KG1 (cell line): ENCODE data around the gene GSTP1.
"Not testable (repeated sequence)": the region's sequence is repeated elsewhere in the genome, so short reads cannot be mapped to it uniquely, and the experiment has no call there.

Experiments used
- DNase-seq: peaks from one replicate; lab custom pipeline; 2025; lab: John Stamatoyannopoulos, UW

Gene GSTP1

GRCh38 chr11:67597458-67597857, 13.8 kb downstream of the GSTP1 start:
- DNase-seq, result not testable (repeated sequence)

DNA sequence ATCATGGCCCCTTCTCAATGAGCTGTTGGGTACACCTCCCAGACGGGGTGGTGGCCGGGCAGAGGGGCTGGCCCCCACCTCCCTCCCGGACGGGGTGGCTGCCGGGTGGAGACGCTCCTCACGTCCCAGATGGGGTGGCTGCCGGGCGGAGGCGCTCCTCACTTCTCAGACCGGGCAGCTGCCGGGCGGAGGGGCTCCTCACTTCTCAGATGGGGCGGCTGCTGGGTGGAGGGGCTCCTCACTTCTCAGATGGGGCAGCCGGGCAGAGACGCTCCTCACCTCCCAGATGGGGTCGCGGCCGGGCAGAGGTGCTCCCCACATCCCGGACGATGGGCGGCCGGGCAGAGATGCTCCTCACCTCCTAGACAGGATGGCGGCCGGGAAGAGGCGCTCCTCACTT, 14.4 kb downstream of the GSTP1 start:
- DNase-seq, result not testable (repeated sequence)

DNA sequence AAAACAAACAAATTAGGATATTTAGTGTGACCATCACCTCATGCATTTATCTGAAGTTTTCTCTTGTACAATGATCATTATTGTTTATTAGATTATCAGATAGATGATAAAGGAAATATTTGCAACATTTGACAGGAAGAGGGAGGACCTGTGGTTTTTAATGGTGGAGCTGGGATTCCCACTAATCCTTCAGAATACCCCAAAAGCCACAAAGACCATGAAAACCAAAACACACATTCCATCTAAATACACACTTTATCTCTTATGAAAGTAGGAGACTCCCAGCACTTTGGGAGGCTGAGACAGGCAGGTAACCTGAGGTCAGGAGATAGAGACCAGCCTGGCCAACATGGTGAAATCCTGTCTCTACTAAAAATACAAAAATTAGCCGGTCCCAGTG, 15.5 kb downstream of the GSTP1 start:
- no peak for DNase-seq

DNA sequence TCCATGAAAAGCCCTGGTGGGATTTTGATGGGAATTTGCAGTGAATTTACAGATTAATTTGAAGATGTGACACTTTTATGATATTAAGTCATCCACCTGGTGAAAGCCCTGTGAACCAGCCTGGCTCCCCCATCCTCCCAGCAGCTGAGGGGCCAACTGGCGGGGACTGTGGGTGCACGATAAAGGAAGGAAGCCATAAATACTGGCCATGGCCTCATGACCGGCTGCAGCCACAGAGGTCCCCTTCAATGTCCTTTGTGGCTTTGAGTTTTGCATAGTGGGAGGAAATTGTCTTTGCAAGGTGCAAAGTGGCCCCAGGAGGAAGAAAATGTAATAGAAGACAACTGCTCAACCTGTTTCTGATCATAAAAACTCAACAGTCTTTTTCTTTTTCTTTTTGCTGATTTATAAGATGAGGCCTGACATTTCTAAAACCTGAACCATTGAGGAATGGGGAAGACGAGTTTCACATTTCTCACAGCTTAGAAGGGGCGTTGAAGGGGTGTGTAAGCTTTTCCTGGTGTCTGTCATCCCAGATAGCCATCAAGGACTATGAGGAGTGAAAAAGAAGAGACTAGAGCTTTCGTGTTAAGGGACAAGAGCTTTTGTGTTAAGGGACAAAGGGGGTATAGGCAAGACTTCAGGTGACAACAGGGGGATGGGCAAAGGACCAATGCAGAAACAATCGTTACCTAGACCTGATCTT, 16.9 kb downstream of the GSTP1 start:
- DNase-seq, result peak; percentile 80

- DNase-seq, result no peak
Measured at GRCh38 chr11:67601098-67601497, 17.5 kb downstream of the GSTP1 start.

DNA sequence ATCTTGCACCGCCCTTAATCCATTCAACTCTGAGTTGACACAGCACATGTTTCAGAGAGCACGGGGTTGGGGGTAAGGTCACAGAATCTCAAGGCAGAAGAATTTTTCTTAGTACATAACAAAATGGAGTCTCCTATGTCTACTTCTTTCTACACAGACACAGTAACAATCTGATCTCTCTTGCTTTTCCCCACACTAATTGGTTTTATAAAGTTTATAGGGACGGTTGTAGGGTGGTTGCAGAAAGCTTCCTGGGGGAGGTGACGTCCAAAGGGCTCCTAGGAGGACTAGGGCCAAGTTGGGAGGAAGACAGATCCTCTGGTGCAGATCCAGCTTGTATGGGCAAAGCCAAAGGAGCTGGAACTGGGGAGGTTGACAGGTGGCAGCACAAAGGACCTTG, 20.5 kb downstream of the GSTP1 start:
- DNase-seq, result not testable (repeated sequence)

DNA sequence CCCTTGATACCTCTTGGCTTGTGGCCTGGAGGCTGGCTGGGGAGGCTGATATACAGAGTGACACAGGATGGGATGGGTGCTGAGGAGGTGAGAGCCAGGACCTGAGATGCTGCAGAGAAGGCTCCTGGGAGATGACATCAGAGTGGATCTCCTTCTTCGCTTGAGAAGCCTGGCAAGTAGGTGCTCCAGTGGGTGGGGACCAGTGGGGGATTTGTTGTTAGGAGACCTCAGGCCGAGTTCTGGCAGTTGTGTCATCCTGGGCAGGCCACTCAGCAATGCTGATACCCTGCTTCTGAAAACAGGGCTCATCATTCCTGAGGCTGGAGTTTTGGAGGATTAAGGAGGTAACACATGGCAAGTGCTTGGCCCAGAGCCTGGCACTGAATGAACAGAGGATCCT, 21.2 kb downstream of the GSTP1 start:
- no peak for DNase-seq

GRCh38 chr11:67605231-67606011, 21.8 kb downstream of the GSTP1 start:
- no peak for DNase-seq

DNA sequence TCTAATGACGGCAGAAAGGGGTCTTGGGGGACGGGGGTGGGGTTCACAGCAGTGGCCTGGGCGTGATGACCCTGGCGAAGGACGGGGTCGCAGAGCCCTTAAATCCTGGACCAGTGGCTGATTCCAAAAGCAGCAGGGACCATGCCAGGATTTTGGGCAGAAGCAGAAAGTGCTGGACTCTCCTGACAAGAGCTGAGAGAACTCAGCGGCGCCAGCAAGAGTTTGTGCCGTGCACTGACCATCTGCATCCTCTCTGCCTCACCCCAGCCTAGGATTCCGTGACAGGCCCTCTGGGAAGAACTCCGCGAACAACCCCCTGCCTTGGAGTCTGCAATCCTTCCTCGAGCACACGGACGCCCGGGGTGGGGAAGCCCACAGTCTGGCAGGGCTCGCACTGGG, 22.5 kb downstream of the GSTP1 start:
- DNase-seq, result no peak

DNA sequence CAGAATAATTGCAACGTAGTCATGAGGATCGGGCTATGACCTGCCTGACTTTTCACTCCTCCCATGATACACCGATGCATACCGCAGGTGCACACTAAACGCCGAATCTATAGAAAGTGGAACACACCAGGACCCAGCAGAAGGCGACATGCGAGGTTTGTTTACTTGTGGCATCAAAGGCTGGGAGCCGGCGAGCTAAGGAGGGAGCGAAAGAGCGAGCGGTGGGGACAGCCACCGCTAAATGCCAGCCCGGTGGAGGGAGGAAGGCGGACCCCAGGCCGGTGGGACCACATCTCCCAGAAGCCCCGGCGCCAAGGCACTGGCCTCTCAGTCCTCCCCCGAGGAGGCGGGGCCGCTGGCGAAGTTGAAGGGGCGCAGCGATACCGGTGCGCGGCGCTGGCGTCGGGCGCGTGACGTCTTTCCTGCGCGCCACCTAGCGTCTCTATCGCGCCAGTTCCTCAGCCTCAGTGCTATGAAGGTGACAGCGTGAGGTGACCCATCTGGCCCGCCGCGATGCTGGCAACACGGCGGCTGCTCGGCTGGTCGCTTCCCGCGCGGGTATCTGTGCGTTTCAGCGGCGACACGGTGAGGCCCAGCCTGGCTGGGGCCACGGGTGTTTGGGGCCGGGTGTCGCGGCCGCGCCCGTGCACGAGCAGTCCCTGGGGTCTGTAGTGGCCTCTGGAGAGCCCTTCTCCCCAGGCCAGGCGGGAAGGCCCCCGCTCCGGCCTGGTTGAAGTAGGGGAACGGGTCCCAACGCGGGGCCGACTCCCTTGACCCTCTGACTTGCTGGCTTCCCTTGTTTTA, 23.1 kb downstream of the GSTP1 start, which contains the start of gene NDUFV1:
Gene NDUFV1, plus strand, starts transcription at position 445 of the 804 bp plus-strand sequence. Its CDS starts 69 bp downstream, at position 514.
- DNase-seq, result peak; percentile 97

GRCh38 chr11:67607507-67607906, 23.9 kb downstream of the GSTP1 start:
- DNase-seq, result no peak

- no peak for DNase-seq
Measured at GRCh38 chr11:67608486-67608885, 24.9 kb downstream of the GSTP1 start.

DNA sequence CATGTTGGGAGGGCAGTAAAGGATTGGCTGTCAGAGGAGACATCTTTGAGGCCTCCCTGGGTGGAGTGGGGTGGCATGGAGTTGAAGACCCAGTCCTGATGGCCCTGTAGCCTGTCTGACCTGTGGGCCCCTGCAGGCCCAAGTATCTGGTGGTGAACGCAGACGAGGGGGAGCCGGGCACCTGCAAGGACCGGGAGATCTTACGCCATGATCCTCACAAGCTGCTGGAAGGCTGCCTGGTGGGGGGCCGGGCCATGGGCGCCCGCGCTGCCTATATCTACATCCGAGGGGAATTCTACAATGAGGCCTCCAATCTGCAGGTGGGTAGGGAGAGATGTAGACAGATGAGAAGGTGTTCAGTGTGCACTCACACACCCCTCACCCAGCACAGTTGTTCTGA, 25.7 kb downstream of the GSTP1 start:
- no peak for DNase-seq

GRCh38 chr11:67610302-67610868, 26.8 kb downstream of the GSTP1 start:
- DNase-seq, result no peak

DNA sequence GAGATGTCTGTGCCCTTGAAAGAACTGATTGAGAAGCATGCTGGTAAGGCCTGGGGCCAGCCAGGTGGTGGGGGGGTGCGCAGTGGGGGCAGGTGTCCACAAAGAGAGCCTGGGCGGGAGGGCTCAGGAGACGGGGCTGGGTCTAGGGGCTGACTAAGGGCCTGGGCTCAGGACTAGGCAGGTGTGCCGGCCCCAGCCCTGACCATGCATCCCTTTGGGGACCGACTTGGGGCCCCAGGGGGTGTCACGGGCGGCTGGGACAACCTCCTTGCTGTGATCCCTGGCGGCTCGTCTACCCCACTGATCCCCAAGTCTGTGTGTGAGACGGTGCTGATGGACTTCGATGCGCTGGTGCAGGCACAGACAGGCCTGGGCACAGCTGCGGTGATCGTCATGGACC, 27.6 kb downstream of the GSTP1 start:
- DNase-seq, result no peak

- DNase-seq, result no peak
Measured at GRCh38 chr11:67611704-67612587, 28.3 kb downstream of the GSTP1 start.

GRCh38 chr11:67612751-67613150, 29.1 kb downstream of the GSTP1 start:
- DNase-seq, result no peak

- DNase-seq, result no peak
Measured at GRCh38 chr11:67613313-67613959, 29.8 kb downstream of the GSTP1 start.

DNA sequence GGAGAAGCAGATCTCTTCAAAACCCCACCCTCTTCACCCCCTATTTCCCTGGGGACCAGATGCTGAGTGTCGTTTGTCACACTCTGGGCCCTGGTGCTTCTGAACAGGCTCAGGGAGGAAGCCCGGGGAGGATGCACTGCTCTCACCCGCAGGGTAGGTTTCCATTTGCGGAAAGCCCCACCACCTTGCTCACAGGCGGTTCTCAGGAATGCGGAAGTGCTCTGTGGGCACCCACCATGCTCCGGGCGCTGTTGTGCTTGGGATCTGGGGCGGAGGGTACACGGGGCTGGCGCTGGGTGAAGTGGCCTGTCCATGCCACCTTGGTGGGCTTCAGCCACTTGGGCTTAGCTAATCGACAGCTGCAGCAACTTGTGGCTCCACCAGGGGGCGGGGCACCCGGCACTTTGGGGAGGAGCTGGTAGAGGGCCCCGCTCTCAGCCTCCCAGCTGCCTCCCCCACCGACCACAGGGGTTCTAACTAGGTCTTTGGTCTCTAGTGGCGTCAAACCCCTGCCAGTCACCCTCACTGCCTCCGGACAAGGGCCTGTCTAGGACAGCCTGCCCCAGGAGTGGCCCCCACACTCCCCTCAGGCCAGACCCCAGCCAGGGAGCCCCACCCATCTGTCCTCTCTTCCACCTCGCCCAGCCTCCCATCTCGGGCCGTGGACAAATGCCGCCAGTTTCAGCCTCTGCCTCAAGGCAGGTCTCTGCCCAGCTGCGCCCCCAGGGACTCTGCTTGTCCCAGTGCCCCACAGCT, 30.5 kb downstream of the GSTP1 start:
- peak; percentile 76 for DNase-seq
